T-helper 17 cell (primary cell): Measurements from ENCODE around the gene KLHDC3. TPM values are rescaled to one million over a fixed set of nuclear protein-coding genes. Genes with fewer than 3 reads are reported as not detected.

Source experiments
- ATAC-seq: fragments of 150-1000 bp; cut with Tn5 transposase; 2 replicates; pipeline ENCODE4 v1.10.0; 2021; ENCODE audit warnings: mild to moderate bottlenecking, moderate library complexity
- DNase-seq, 3 donors: peaks; one replicate each; pipeline versions ENCODE4 v3.0.0 to v3.0.0-alpha.2; 2020 to 2021
- H3K9me3 ChIP-seq: one replicate; pipeline ENCODE4 v1.7.0; 2013; ENCODE audit warnings: low read length, mild to moderate bottlenecking; ENCODE audit not compliant: control insufficient read depth, poor library complexity, severe bottlenecking
- H3K27ac Mint-ChIP-seq: one replicate; pipeline ENCODE4 v1.8.0; 2022; ENCODE audit warnings: mild to moderate bottlenecking, moderate library complexity, mixed read lengths
- H3K27me3 Mint-ChIP-seq: one replicate; pipeline ENCODE4 v1.8.0; 2022; ENCODE audit warnings: mixed read lengths
- H3K36me3 Mint-ChIP-seq: one replicate; pipeline ENCODE4 v1.8.0; 2022; ENCODE audit warnings: low read depth, mixed read lengths
- H3K4me1 Mint-ChIP-seq: one replicate; pipeline ENCODE4 v1.8.0; 2022; ENCODE audit warnings: mild to moderate bottlenecking, mixed read lengths
- H3K4me3 Mint-ChIP-seq: one replicate; pipeline ENCODE4 v1.8.0; 2022; ENCODE audit warnings: mild to moderate bottlenecking, moderate library complexity, mixed read lengths
- total RNA-seq, 4 donors: library from RNA in 2 of 4; stranded (reverse) in 2 of 4; gene quantifications; one replicate each; pipeline ENCODE4 v1.2.3 and lab custom pipeline; 2022 to 2026

The KLHDC3 gene
- total RNA-seq = 10 to 100 TPM; 31.1 TPM
- total RNA-seq (lab: John Stamatoyannopoulos, UW) = 23.4 to 61.3 reads per million in 2 donors

GRCh38 chr6:43013843-43014433, at the start of gene KLHDC3, which contains the start of gene MEA1:
TSS of gene KLHDC3 (plus strand) at chr6:43014249. CDS start at chr6:43017193, 2,944 bp downstream.
TSS of gene MEA1 (minus strand) at chr6:43013946. CDS start at chr6:43013813, 133 bp downstream.
- peak within 1 kb of the TSS; percentile 98 for H3K4me3 Mint-ChIP-seq
- ATAC-seq = peak; percentile 91
- peaks cover 6% of the 10 kb centered on the region for H3K36me3 Mint-ChIP-seq
- peaks cover 42% of the 10 kb centered on the region for H3K4me1 Mint-ChIP-seq
- no peaks in the 10 kb centered on the region for H3K9me3 ChIP-seq
- peak within 1 kb of the TSS; percentile 93 for H3K27ac Mint-ChIP-seq
- no peaks in the 10 kb centered on the region for H3K27me3 Mint-ChIP-seq
- peak; percentile 92 to 98 (median 94) for DNase-seq

GRCh38 chr6:42966571-42966970, 47.5 kb upstream of the KLHDC3 start:
- ATAC-seq = no peak

GRCh38 chr6:42967228-42967627, 46.8 kb upstream of the KLHDC3 start:
- Mint-ChIP-seq H3K36me3 (peaks cover 2% of the 10 kb centered on the region), H3K4me1 (peaks cover 5% of the 10 kb centered on the region), H3K27ac (no peak overlapping the region), H3K4me3 (no peak overlapping the region), H3K27me3 (no peaks in the 10 kb centered on the region)
- DNase-seq = no peak
- no peaks in the 10 kb centered on the region for H3K9me3 ChIP-seq
- ATAC-seq = no peak

More at GRCh38 chr6:42966571-42966970, 47.5 kb upstream of the KLHDC3 start:
- H3K9me3 ChIP-seq = no peaks in the 10 kb centered on the region
- Mint-ChIP-seq H3K27ac (no peak overlapping the region), H3K4me3 (no peak overlapping the region), H3K36me3 (peaks cover 2% of the 10 kb centered on the region), H3K27me3 (no peaks in the 10 kb centered on the region), H3K4me1 (peaks cover 5% of the 10 kb centered on the region)
- no peak for DNase-seq

- Mint-ChIP-seq H3K4me1 (peaks cover 5% of the 10 kb centered on the region), H3K27me3 (no peaks in the 10 kb centered on the region), H3K27ac (no peak overlapping the region), H3K4me3 (no peak overlapping the region), H3K36me3 (no peaks in the 10 kb centered on the region)
- ATAC-seq (no peak), DNase-seq (no peak)
- no peaks in the 10 kb centered on the region for H3K9me3 ChIP-seq
Measured at GRCh38 chr6:42968126-42968701, 45.8 kb upstream of the KLHDC3 start.

GRCh38 chr6:42968783-42969182, 45.3 kb upstream of the KLHDC3 start:
- H3K9me3 ChIP-seq = no peaks in the 10 kb centered on the region
- ATAC-seq (no peak), DNase-seq (no peak)
- H3K4me3 Mint-ChIP-seq = no peak overlapping the region
- H3K4me1 Mint-ChIP-seq = peaks cover 5% of the 10 kb centered on the region
- H3K36me3 Mint-ChIP-seq = no peaks in the 10 kb centered on the region
- no peak overlapping the region for H3K27ac Mint-ChIP-seq
- no peaks in the 10 kb centered on the region for H3K27me3 Mint-ChIP-seq

- Mint-ChIP-seq H3K36me3 (no peaks in the 10 kb centered on the region), H3K4me3 (no peak overlapping the region)
- ATAC-seq = no peak
Measured at GRCh38 chr6:42969431-42969830, 44.6 kb upstream of the KLHDC3 start.

GRCh38 chr6:42969934-42970333, 44.1 kb upstream of the KLHDC3 start:
- no peaks in the 10 kb centered on the region for H3K9me3 ChIP-seq
- no peaks in the 10 kb centered on the region for H3K36me3 Mint-ChIP-seq
- no peaks in the 10 kb centered on the region for H3K27me3 Mint-ChIP-seq
- no peak overlapping the region for H3K27ac Mint-ChIP-seq
- peaks cover 5% of the 10 kb centered on the region for H3K4me1 Mint-ChIP-seq
- H3K4me3 Mint-ChIP-seq = no peak overlapping the region
- DNase-seq (no peak), ATAC-seq (no peak)

More at GRCh38 chr6:42969431-42969830, 44.6 kb upstream of the KLHDC3 start:
- DNase-seq = no peak
- Mint-ChIP-seq H3K27me3 (no peaks in the 10 kb centered on the region), H3K4me1 (peaks cover 5% of the 10 kb centered on the region), H3K27ac (no peak overlapping the region)
- H3K9me3 ChIP-seq = no peaks in the 10 kb centered on the region

GRCh38 chr6:42970871-42971612, 43.0 kb upstream of the KLHDC3 start:
- Mint-ChIP-seq H3K27ac (peak overlapping the region; percentile 56), H3K36me3 (no peaks in the 10 kb centered on the region), H3K4me1 (peaks cover 2% of the 10 kb centered on the region), H3K4me3 (no peak overlapping the region), H3K27me3 (no peaks in the 10 kb centered on the region)
- ATAC-seq (no peak), DNase-seq (no peak)
- no peaks in the 10 kb centered on the region for H3K9me3 ChIP-seq

GRCh38 chr6:42971746-42972327, 42.2 kb upstream of the KLHDC3 start:
- ATAC-seq = no peak

GRCh38 chr6:42973926-42974325, 40.1 kb upstream of the KLHDC3 start:
- H3K4me1 Mint-ChIP-seq = peaks cover 12% of the 10 kb centered on the region
- no peak for DNase-seq
- no peak for ATAC-seq
- no peak overlapping the region for H3K4me3 Mint-ChIP-seq
- H3K36me3 Mint-ChIP-seq = peaks cover 2% of the 10 kb centered on the region
- no peak overlapping the region for H3K27ac Mint-ChIP-seq
- no peaks in the 10 kb centered on the region for H3K9me3 ChIP-seq
- no peaks in the 10 kb centered on the region for H3K27me3 Mint-ChIP-seq

More at GRCh38 chr6:42971746-42972327, 42.2 kb upstream of the KLHDC3 start:
- Mint-ChIP-seq H3K4me3 (no peak overlapping the region), H3K27ac (peak overlapping the region; percentile 56), H3K4me1 (peaks cover 4% of the 10 kb centered on the region), H3K27me3 (no peaks in the 10 kb centered on the region), H3K36me3 (peaks cover under 1% of the 10 kb centered on the region)
- no peak for DNase-seq
- no peaks in the 10 kb centered on the region for H3K9me3 ChIP-seq

- Mint-ChIP-seq H3K36me3 (peaks cover 2% of the 10 kb centered on the region), H3K4me1 (peaks cover 21% of the 10 kb centered on the region), H3K27ac (no peak overlapping the region), H3K4me3 (no peak overlapping the region), H3K27me3 (no peaks in the 10 kb centered on the region)
- H3K9me3 ChIP-seq = no peaks in the 10 kb centered on the region
- ATAC-seq (no peak), DNase-seq (no peak)
Measured at GRCh38 chr6:42974919-42975505, 39.0 kb upstream of the KLHDC3 start.

GRCh38 chr6:42978487-42978838, 35.6 kb upstream of the KLHDC3 start:
- H3K36me3 Mint-ChIP-seq = peaks cover 2% of the 10 kb centered on the region
- H3K27me3 Mint-ChIP-seq = no peaks in the 10 kb centered on the region
- peak overlapping the region; percentile 97 for H3K27ac Mint-ChIP-seq
- DNase-seq = no peak
- peak overlapping the region; percentile 89 for H3K4me3 Mint-ChIP-seq
- H3K4me1 Mint-ChIP-seq = peaks cover 27% of the 10 kb centered on the region
- no peak for ATAC-seq
- H3K9me3 ChIP-seq = no peaks in the 10 kb centered on the region
